Activated gamma-delta T cell (primary cell): ENCODE measurements around the gene BCR.

Experiments
- DNase-seq: peaks from one replicate; lab custom pipeline; 2025; lab: John Stamatoyannopoulos, UW

The BCR gene

GRCh38 chr22:23217171-23218052 is 37.1 kb downstream of the BCR start:
- DNase-seq, result no peak

GRCh38 chr22:23218053-23218866 is 38.0 kb downstream of the BCR start:
- no peak for DNase-seq

GRCh38 chr22:23218867-23219251 is 38.5 kb downstream of the BCR start:
- no peak for DNase-seq

GRCh38 chr22:23219317-23219716 is 39.0 kb downstream of the BCR start:
- no peak for DNase-seq

- no peak for DNase-seq
Measured at GRCh38 chr22:23219822-23220484, 39.6 kb downstream of the BCR start.

GRCh38 chr22:23220485-23221350 is 40.4 kb downstream of the BCR start:
- DNase-seq, result no peak

GRCh38 chr22:23221351-23221804 is 41.1 kb downstream of the BCR start:
- no peak for DNase-seq

- no peak for DNase-seq
Measured at GRCh38 chr22:23222033-23222792, 41.9 kb downstream of the BCR start.

GRCh38 chr22:23222793-23223568 is 42.7 kb downstream of the BCR start:
- no peak for DNase-seq

- no peak for DNase-seq
Measured at GRCh38 chr22:23223569-23224317, 43.4 kb downstream of the BCR start.

- no peak for DNase-seq
Measured at GRCh38 chr22:23224846-23225245, 44.5 kb downstream of the BCR start.

- DNase-seq, result no peak
Measured at GRCh38 chr22:23225337-23225723, 45.0 kb downstream of the BCR start.

- no peak for DNase-seq
Measured at GRCh38 chr22:23225724-23226496, 45.6 kb downstream of the BCR start.

GRCh38 chr22:23226497-23226850 is 46.2 kb downstream of the BCR start:
- DNase-seq, result no peak

GRCh38 chr22:23227380-23227779 is 47.1 kb downstream of the BCR start:
- no peak for DNase-seq

- no peak for DNase-seq
Measured at GRCh38 chr22:23228503-23228902, 48.2 kb downstream of the BCR start.

- no peak for DNase-seq
Measured at GRCh38 chr22:23229646-23230045, 49.3 kb downstream of the BCR start.

GRCh38 chr22:23230348-23231068 is 50.2 kb downstream of the BCR start:
- no peak for DNase-seq
